K562 (cell line): ENCODE results near the gene BIN1.
A peak's percentile ranks its signal among the peaks of the same experiment; 100 is the strongest.

Source experiments
- CBX1 ChIP-seq: sonication (generic); IDR thresholded peaks from 2 replicates; pipeline ENCODE4 v1.6.1; 2016; ENCODE audit warnings: antibody characterized with exemption, low read depth, mild to moderate bottlenecking
- EZH2 ChIP-seq: IDR thresholded peaks from 2 replicates; pipeline ENCODE4 v1.6.1; 2012; ENCODE audit warnings: low read depth, mild to moderate bottlenecking, inconsistent platforms, low read length, borderline replicate concordance
- HDAC6 ChIP-seq: IDR thresholded peaks from 2 replicates; pipeline ENCODE4 v1.6.1; 2012; ENCODE audit warnings: low read depth, mild to moderate bottlenecking, control low read depth, inconsistent platforms, low read length, moderate library complexity
- HMGN3 ChIP-seq: IDR thresholded peaks from 2 replicates; pipeline ENCODE4 v1.6.1; 2011; ENCODE audit warnings: borderline replicate concordance, low read depth, mild to moderate bottlenecking, mixed read lengths, low read length; ENCODE audit not compliant: insufficient read length; ENCODE audit errors: extremely low read depth
- JUND ChIP-seq, 2 experiments: IDR thresholded peaks; 2 replicates in 1 of 2; 3 replicates in 1 of 2; pipeline ENCODE4 v1.6.1; 2011; ENCODE audit warnings: borderline replicate concordance in 2 of 2, low read depth in 2 of 2, low read length in 2 of 2, improper control_type of control experiment in 1 of 2, missing biosample characterization in 1 of 2, missing genetic modification characterization in 1 of 2, missing genetic modification reagents in 1 of 2
- KDM5B ChIP-seq: fragments of 200-600 bp; sonication (generic); IDR thresholded peaks from 2 replicates; pipeline ENCODE4 v1.6.1; 2012; ENCODE audit warnings: low read depth, mild to moderate bottlenecking, moderate library complexity, low read length, control low read depth, inconsistent platforms; ENCODE audit not compliant: insufficient replicate concordance
- KLF10 ChIP-seq: fragments of 250-450 bp; sonication (Bioruptor Pico); IDR thresholded peaks from 2 replicates; pipeline ENCODE4 v1.6.1; 2021; ENCODE audit warnings: matching md5 sums
- MAFK ChIP-seq: IDR thresholded peaks from 2 replicates; pipeline ENCODE4 v1.6.1; 2011; ENCODE audit warnings: low read length, improper control_type of control experiment
- POLR2A ChIP-seq: fragments of 450-650 bp; conservative IDR thresholded peaks from 2 replicates; pipeline ENCODE4 v1.6.1; 2016
- POLR2AphosphoS5 ChIP-seq: IDR thresholded peaks from 2 replicates; pipeline ENCODE4 v1.6.1; 2011; ENCODE audit warnings: mild to moderate bottlenecking, low read depth, low read length, moderate library complexity; ENCODE audit not compliant: control insufficient read depth, insufficient read depth
- RFX5 ChIP-seq: IDR thresholded peaks from 2 replicates; pipeline ENCODE4 v1.6.1; 2011; ENCODE audit warnings: low read depth, mild to moderate bottlenecking, improper control_type of control experiment, low read length
- ZNF282 ChIP-seq: sonication (generic); formaldehyde crosslinking; IDR thresholded peaks from 2 replicates; pipeline ENCODE4 v1.8.1; 2023; ENCODE audit warnings: missing genetic modification reagents
- TF ChIP-seq, protein P1 (sequence below), 3 experiments: IDR thresholded peaks in 2 of 3; conservative IDR thresholded peaks in 1 of 3; 2 replicates each; pipeline ENCODE4 v1.5.1; 2011 to 2012; ENCODE audit warnings: low read length in 3 of 3, mild to moderate bottlenecking in 3 of 3, control low read depth in 2 of 3, improper control_type of control experiment in 1 of 3, inconsistent platforms in 1 of 3, low read depth in 1 of 3, mixed read lengths in 1 of 3, moderate library complexity in 1 of 3; ENCODE audit not compliant: insufficient read depth in 2 of 3
- TF ChIP-seq, protein P2 (sequence below): sonication (generic); formaldehyde crosslinking; IDR thresholded peaks from 2 replicates; pipeline ENCODE4 v1.8.0; 2022; ENCODE audit warnings: mild to moderate bottlenecking, low read depth, missing genetic modification reagents

DNA sequence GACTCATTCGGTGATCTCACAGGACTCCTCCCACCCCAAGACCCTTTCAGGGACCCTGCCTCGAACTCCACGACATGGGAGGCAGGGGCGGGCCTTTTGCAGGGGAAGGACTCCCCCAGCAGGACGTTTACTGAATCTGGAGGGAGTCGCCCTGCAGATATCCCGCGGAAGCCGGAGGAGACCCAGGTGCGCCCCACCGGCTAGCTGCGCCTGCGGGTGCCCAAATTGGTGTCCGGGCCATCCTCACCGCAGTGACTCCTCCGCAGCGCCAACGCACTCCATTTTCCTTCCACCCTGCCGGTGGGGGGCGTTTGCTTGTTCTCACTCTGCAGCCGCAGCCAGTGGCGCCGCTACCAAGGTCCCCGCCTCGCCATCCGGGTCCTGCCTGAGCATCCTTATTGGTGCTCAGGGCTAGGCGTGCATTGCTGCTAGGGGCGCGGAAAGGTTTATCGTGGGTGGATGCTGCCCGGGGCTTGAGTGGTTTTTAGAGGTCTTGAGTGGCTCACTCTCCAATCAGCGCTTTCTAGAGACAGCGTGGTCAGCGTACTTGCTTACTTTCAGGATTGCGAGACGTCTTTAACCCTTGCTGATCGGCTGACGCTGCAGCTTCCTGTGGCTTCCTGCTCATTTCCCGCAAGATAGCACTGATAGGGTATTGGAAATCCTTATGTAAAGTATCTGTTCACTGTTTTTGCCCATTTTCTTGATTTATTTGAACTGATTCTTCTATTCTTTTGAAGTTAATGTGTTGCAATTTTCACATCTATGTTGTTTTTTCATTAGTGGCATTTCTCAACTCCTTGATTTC lies 81.4 kb downstream of the BIN1 start:
- no peak for TF ChIP-seq HMGN3
- TF ChIP-seq KLF10 (CRISPR knock-in tag) = no peak
- TF ChIP-seq, protein P1, sequence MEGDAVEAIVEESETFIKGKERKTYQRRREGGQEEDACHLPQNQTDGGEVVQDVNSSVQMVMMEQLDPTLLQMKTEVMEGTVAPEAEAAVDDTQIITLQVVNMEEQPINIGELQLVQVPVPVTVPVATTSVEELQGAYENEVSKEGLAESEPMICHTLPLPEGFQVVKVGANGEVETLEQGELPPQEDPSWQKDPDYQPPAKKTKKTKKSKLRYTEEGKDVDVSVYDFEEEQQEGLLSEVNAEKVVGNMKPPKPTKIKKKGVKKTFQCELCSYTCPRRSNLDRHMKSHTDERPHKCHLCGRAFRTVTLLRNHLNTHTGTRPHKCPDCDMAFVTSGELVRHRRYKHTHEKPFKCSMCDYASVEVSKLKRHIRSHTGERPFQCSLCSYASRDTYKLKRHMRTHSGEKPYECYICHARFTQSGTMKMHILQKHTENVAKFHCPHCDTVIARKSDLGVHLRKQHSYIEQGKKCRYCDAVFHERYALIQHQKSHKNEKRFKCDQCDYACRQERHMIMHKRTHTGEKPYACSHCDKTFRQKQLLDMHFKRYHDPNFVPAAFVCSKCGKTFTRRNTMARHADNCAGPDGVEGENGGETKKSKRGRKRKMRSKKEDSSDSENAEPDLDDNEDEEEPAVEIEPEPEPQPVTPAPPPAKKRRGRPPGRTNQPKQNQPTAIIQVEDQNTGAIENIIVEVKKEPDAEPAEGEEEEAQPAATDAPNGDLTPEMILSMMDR (IDR thresholded peaks at IDR 0.05 in 2 of 3, conservative IDR thresholded peaks at IDR 0.05 in 1 of 3; ENCODE audit: insufficient read depth in 2 of 3, low read depth in 1 of 3, low read length in 3 of 3) = peak in 1 of 3 experiments; percentile 23; a peak in 1 of 6 replicates
- no peak for TF ChIP-seq ZNF282 (CRISPR knock-in tag)
- no peak for TF ChIP-seq CBX1
- no peak for TF ChIP-seq RFX5
- TF ChIP-seq, protein P2, sequence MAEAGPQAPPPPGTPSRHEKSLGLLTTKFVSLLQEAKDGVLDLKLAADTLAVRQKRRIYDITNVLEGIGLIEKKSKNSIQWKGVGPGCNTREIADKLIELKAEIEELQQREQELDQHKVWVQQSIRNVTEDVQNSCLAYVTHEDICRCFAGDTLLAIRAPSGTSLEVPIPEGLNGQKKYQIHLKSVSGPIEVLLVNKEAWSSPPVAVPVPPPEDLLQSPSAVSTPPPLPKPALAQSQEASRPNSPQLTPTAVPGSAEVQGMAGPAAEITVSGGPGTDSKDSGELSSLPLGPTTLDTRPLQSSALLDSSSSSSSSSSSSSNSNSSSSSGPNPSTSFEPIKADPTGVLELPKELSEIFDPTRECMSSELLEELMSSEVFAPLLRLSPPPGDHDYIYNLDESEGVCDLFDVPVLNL (CRISPR knock-in tag) = no peak
- TF ChIP-seq EZH2 = no peak
- no peak for TF ChIP-seq MAFK
- no peak for TF ChIP-seq JUND (IDR thresholded peaks at IDR 0.05; ENCODE audit: borderline replicate concordance, low read depth, low read length)
- no peak for TF ChIP-seq JUND (tag; IDR thresholded peaks at IDR 0.05; ENCODE audit: borderline replicate concordance, low read depth, low read length)
- TF ChIP-seq POLR2AphosphoS5 = no peak
- TF ChIP-seq HDAC6 = no peak
- no peak for TF ChIP-seq POLR2A
- TF ChIP-seq KDM5B = no peak
